ENCODE data around the gene PEDS1. TPM values are rescaled to one million over a fixed set of nuclear protein-coding genes. Genes with fewer than 3 reads are reported as not detected.

The PEDS1 gene
- total and polyA plus RNA-seq, 2 of the 13 experiments (the other 11 are each of a cell fraction or from before 2014, with no cell fraction given): 30.5 to 93.9 TPM

DNA sequence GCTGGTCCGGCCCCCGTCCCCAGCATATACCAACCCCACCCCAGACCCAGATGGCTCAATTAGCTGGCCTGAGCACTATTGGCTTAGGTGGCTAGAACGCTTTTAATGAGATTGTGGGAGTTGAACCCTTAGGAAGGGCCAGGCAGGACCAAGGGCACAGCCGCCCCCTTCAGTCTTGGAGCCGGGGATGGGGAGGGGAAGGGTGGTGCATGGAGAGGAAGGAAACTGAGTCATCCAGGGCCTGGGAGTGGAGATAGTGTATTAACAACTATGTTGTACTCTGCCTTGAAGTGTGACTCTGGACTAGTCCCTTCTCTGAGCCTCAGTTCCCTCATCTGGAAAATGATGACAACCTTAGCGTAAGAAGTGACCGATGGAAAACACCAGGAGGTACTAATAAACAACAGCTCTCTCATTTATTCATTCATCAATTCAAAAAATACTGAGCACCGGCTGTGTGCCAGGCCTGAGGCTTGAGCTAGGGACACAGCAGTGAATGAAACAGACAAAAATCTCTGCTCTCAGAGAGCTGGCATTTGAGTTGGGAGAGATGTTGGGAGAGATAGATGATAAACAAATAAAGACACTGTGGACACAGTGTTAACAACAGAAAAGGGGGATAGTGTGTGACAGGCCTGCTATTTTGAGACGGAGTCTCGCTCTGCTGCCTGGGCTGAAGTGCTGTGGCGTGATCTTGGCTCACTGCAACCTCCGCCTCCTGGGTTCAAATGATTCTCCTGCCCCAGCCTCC lies 11.5 kb downstream of the PEDS1 start:
- no peak overlapping the region for H3K27ac ChIP-seq (ENCODE audit: extremely low read length, insufficient read depth, low read length)
- no peak overlapping the region for H2AFZ ChIP-seq (ENCODE audit: low read length)
- no peak overlapping the region for H3K4me2 ChIP-seq (ENCODE audit: low read depth, low read length)
- TF ChIP-seq ZNF672 (CRISPR knock-in tag; IDR thresholded peaks at IDR 0.05) (no peak), STAG1 (CRISPR knock-in tag; IDR thresholded peaks at IDR 0.05) (no peak), ZNF678 (CRISPR knock-in tag; IDR thresholded peaks at IDR 0.05) (no peak), FOXK2 (IDR thresholded peaks at IDR 0.05) (no peak), ZBTB42 (CRISPR knock-in tag; IDR thresholded peaks at IDR 0.05) (no peak), JUND (CRISPR knock-in tag; IDR thresholded peaks at IDR 0.05) (no peak), IKZF4 (CRISPR knock-in tag; IDR thresholded peaks at IDR 0.05; ENCODE audit: borderline replicate concordance, low read depth, not compliant biosample characterization) (no peak), ZNF10 (CRISPR knock-in tag; IDR thresholded peaks at IDR 0.05; ENCODE audit: borderline replicate concordance, low read depth) (no peak), RXRA (CRISPR knock-in tag; IDR thresholded peaks at IDR 0.05) (no peak), CHD4 (IDR thresholded peaks at IDR 0.05; ENCODE audit: borderline replicate concordance, low read length) (no peak), ZNF879 (CRISPR knock-in tag; IDR thresholded peaks at IDR 0.05) (no peak), MATR3 (CRISPR knock-in tag; IDR thresholded peaks at IDR 0.05) (no peak), NONO (IDR thresholded peaks at IDR 0.05) (no peak), NONO (CRISPR knock-in tag; conservative IDR thresholded peaks at IDR 0.05) (no peak)
- TF ChIP-seq, protein P1, sequence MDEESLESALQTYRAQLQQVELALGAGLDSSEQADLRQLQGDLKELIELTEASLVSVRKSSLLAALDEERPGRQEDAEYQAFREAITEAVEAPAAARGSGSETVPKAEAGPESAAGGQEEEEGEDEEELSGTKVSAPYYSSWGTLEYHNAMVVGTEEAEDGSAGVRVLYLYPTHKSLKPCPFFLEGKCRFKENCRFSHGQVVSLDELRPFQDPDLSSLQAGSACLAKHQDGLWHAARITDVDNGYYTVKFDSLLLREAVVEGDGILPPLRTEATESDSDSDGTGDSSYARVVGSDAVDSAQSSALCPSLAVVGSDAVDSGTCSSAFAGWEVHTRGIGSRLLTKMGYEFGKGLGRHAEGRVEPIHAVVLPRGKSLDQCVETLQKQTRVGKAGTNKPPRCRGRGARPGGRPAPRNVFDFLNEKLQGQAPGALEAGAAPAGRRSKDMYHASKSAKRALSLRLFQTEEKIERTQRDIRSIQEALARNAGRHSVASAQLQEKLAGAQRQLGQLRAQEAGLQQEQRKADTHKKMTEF (CRISPR knock-in tag; IDR thresholded peaks at IDR 0.05): no peak
- TF ChIP-seq, protein P2, sequence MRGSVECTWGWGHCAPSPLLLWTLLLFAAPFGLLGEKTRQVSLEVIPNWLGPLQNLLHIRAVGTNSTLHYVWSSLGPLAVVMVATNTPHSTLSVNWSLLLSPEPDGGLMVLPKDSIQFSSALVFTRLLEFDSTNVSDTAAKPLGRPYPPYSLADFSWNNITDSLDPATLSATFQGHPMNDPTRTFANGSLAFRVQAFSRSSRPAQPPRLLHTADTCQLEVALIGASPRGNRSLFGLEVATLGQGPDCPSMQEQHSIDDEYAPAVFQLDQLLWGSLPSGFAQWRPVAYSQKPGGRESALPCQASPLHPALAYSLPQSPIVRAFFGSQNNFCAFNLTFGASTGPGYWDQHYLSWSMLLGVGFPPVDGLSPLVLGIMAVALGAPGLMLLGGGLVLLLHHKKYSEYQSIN (CRISPR knock-in tag; IDR thresholded peaks at IDR 0.05; ENCODE audit: borderline replicate concordance): no peak
- TF ChIP-seq, protein P3, sequence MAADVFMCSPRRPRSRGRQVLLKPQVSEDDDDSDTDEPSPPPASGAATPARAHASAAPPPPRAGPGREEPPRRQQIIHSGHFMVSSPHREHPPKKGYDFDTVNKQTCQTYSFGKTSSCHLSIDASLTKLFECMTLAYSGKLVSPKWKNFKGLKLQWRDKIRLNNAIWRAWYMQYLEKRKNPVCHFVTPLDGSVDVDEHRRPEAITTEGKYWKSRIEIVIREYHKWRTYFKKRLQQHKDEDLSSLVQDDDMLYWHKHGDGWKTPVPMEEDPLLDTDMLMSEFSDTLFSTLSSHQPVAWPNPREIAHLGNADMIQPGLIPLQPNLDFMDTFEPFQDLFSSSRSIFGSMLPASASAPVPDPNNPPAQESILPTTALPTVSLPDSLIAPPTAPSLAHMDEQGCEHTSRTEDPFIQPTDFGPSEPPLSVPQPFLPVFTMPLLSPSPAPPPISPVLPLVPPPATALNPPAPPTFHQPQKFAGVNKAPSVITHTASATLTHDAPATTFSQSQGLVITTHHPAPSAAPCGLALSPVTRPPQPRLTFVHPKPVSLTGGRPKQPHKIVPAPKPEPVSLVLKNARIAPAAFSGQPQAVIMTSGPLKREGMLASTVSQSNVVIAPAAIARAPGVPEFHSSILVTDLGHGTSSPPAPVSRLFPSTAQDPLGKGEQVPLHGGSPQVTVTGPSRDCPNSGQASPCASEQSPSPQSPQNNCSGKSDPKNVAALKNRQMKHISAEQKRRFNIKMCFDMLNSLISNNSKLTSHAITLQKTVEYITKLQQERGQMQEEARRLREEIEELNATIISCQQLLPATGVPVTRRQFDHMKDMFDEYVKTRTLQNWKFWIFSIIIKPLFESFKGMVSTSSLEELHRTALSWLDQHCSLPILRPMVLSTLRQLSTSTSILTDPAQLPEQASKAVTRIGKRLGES (CRISPR knock-in tag; IDR thresholded peaks at IDR 0.05; ENCODE audit: borderline replicate concordance): no peak
- TF ChIP-seq, protein P4, sequence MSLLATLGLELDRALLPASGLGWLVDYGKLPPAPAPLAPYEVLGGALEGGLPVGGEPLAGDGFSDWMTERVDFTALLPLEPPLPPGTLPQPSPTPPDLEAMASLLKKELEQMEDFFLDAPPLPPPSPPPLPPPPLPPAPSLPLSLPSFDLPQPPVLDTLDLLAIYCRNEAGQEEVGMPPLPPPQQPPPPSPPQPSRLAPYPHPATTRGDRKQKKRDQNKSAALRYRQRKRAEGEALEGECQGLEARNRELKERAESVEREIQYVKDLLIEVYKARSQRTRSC (CRISPR knock-in tag; IDR thresholded peaks at IDR 0.05; ENCODE audit: low read depth): no peak

More for the DNA sequence above, 11.5 kb downstream of the PEDS1 start:
- Histone ChIP-seq H3K4me1 (ENCODE audit: insufficient read depth, low read length) (peaks cover 59% of the 10 kb centered on the region), H3K4me3 (replicated peaks in 1 of 3; ENCODE audit: insufficient read depth in 1 of 3, low read depth in 2 of 3, low read length in 3 of 3) (no peak overlapping the region), H3K27me3 (ENCODE audit: control insufficient read depth in 1 of 2, insufficient read depth in 2 of 2, low read length in 2 of 2) (no peaks in the 10 kb centered on the region), H3K36me3 (replicated peaks in 1 of 2; ENCODE audit: control insufficient read depth in 1 of 2, insufficient read depth in 2 of 2, low read length in 2 of 2) (peaks cover 33 to 51% of the 10 kb centered on the region in 2 experiments), H3K79me2 (ENCODE audit: insufficient read depth, low read length) (peaks cover 21% of the 10 kb centered on the region), H3K9ac (ENCODE audit: insufficient read depth, low read depth, low read length) (no peak overlapping the region), H4K20me1 (ENCODE audit: insufficient read depth, low read length) (peaks cover 3% of the 10 kb centered on the region; the same call in 1 of the 2 replicates), H3K9me3 (ENCODE audit: low read length) (no peaks in the 10 kb centered on the region)
- intact Hi-C loops (cut with micrococcal nuclease; ENCODE audit: unreplicated experiment): no loop called here
- FAIRE-seq (no peak), ATAC-seq (no peak), DNase-seq (ENCODE audit: low spot score) (no peak)
- ChIA-PET POLR2A (interaction anchor here (0.6 to 1.9 kb wide), 3 partner anchors 12 to 163 kb away, joined by 3 to 6 read pairs (median 3); no protein-coding TSS in a partner anchor), CTCF (ENCODE audit: low intra/inter-chr PET ratio, low total read pairs) (no interaction called here)
- WGBS (ENCODE audit: low lambda C conversion rate): 89% methylated on average over 12 of the region's 12 CpGs
- BruUV-seq (replicated peaks): no TSS peak
- in situ Hi-C loops (cut with HindIII; ENCODE audit: extremely low pct_ligation_motif_present, low pct_unique_long_range_greater_than_20kb): no loop called here

Measured in HepG2 (cell line).